Choroid plexus epithelial cell (primary cell): Measurements from ENCODE around the gene TCEANC.

ENCODE experiments used
- DNase-seq: peaks from one replicate; pipeline ENCODE4 v3.0.0-alpha.2; 2010; ENCODE audit warnings: low read depth
- H3K4me3 ChIP-seq: 2 replicates; pipeline ENCODE4 v1.5.1; 2011; ENCODE audit warnings: low read depth, mild to moderate bottlenecking, control low read depth, low read length, moderate library complexity
- CTCF ChIP-seq: conservative IDR thresholded peaks from 2 replicates; pipeline ENCODE4 v1.5.1; 2011; ENCODE audit warnings: low read depth, mild to moderate bottlenecking, control low read depth, inconsistent platforms, low read length, moderate library complexity

TCEANC gene

GRCh38 chrX:13697455-13697854 lies 44.5 kb downstream of the TCEANC start:
- TF ChIP-seq CTCF = no peak
- no peak overlapping the region for H3K4me3 ChIP-seq
- no peak for DNase-seq

DNA sequence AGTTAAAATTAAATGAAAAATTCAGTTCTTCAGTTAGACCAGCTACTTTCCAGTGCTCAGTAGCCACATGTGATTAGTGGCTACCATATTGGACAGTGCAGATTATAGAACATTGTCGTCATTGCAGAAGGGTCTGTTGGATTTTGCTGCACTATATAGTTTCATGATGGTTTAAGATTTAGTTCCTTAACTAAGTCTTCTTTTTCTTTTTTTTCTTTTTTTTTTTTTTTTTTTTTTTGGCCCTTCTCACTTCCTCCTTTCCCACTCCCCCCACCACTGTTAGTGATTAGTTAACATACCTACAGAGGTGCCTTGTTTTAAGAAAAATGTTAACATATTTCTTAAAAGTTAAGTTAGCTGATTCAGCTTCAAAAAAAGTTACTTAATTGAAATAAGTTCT lies 45.0 kb downstream of the TCEANC start:
- no peak for TF ChIP-seq CTCF
- no peak for DNase-seq

GRCh38 chrX:13698432-13698831 lies 45.5 kb downstream of the TCEANC start:
- H3K4me3 ChIP-seq = no peak overlapping the region
- no peak for TF ChIP-seq CTCF
- no peak for DNase-seq

More for the DNA sequence above, 45.0 kb downstream of the TCEANC start:
- no peak overlapping the region for H3K4me3 ChIP-seq

- H3K4me3 ChIP-seq = no peak overlapping the region
- DNase-seq = peak; percentile 28
- TF ChIP-seq CTCF = no peak
Observed at GRCh38 chrX:13699183-13699826, 46.4 kb downstream of the TCEANC start.

GRCh38 chrX:13700380-13700779 lies 47.4 kb downstream of the TCEANC start:
- H3K4me3 ChIP-seq = no peak overlapping the region
- TF ChIP-seq CTCF = no peak
- no peak for DNase-seq

DNA sequence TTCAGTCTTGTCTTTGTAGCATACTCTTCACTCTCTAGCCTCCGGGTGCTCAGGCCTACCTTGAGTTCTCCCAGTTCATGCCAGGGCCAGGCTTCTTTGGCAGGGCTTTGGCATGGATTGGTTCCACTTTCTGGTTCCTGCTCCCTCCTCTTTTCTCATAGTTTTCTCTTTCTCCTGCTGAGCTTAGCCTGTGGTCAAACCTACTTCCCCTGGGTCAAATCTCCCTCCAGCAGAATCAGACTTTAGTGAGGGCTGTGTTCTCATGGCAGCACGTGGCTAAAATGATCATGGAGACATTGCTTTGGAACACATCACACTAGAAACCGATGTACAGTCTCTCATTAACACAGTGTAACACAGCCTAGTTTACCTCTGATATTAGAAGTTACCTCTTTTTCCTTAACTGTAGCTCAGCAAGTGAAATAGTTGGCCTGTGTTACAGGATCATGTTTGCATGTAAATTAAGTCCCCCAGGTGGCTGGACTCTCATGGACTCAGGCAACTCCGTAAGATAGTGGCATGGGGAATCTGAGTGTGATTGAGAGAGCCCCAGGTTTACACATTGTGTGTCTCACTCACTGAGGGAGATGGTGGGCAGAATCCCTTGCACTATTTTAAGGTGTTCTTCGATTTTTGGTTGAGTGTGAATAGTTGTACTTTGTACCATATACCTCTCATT lies 49.3 kb downstream of the TCEANC start:
- no peak for TF ChIP-seq CTCF

DNA sequence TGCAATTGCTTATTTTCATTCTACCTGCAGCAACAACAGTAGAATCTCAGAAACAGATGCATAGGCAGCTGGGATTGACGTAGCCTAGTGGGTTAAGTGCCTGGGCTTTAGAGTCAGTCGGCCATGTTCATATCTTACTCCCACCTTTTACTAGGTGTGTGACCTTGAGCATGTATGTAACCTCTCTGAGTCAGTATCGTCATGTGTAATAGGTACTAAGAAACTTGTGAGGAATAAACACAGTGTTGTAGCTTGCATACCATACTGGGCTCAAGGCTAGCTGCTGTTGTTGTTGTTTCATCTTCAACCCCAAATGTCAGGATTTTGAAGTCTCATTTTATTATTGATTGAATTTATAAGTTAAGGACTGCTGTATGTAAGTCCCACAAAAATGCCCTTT lies 50.2 kb downstream of the TCEANC start:
- DNase-seq = no peak
- TF ChIP-seq CTCF = no peak
- no peak overlapping the region for H3K4me3 ChIP-seq

More for the DNA sequence above, 49.3 kb downstream of the TCEANC start:
- DNase-seq = no peak
- H3K4me3 ChIP-seq = no peak overlapping the region
